Mucosa of descending colon (tissue), 3 donors: Measurements from ENCODE around the gene APCDD1L. TPM values are rescaled to one million over a fixed set of nuclear protein-coding genes. Genes with fewer than 3 reads are reported as not detected.

Experiments
- ATAC-seq: fragments of 200-7000 bp; cut with Tn5 transposase; one replicate; pipeline ENCODE4 v1.9.1; 2020; ENCODE audit warnings: mild to moderate bottlenecking, moderate library complexity
- DNase-seq, 3 donors: peaks; one replicate each; pipeline ENCODE4 v3.0.0-alpha.2; 2020
- H3K36me3 ChIP-seq: fragments of 200-600 bp; one replicate; pipeline ENCODE4 v1.8.0; 2021; ENCODE audit warnings: low read depth, mild to moderate bottlenecking
- H3K4me1 ChIP-seq: fragments of 200-600 bp; one replicate; pipeline ENCODE4 v1.8.0; 2021; ENCODE audit warnings: low read depth, mild to moderate bottlenecking
- H3K4me3 ChIP-seq: fragments of 200-600 bp; one replicate; pipeline ENCODE4 v1.8.0; 2021; ENCODE audit warnings: mild to moderate bottlenecking
- H3K9me3 ChIP-seq: fragments of 200-600 bp; one replicate; pipeline ENCODE4 v1.8.0; 2021; ENCODE audit warnings: mild to moderate bottlenecking
- intact Hi-C, 2 donors: fragments of 100-400 bp; cut with DNase I in 1 of 2; cut with micrococcal nuclease in 1 of 2; formaldehyde crosslinking; loops; one replicate each; pipeline versions ENCODE4 v1.11.0 to v1.11.1; 2022; cut with DNase I, micrococcal nuclease
- total RNA-seq, 3 donors: library from RNA; stranded (reverse); fragmentation: NEBNext Ultra II Directional in 2 of 3; extraction: Animal tissue kit (Norgen Biotek cat#: 25700) in 2 of 3; gene quantifications; one replicate each; pipeline versions ENCODE4 v1.2.1 to v1.2.4, GENCODE V29; 2021 to 2023
- TF ChIP-seq, protein P1 (sequence below): fragments of 200-600 bp; IDR thresholded peaks from one replicate; pipeline ENCODE4 v1.8.0; 2022; ENCODE audit warnings: antibody characterized with exemption, mild to moderate bottlenecking
- donor health status: DM: no; HTN: no; CAD: no; lungs with moderate emphysema.
- donor health status: DM: no; HTN: no; CAD: no.
- donor health status: DM: no; HTN: yes; CAD: no.

APCDD1L gene
- total RNA-seq, 3 donors from 2014 or later = 0.23 to 0.57 (median 0.29) TPM

- intact Hi-C loops = no loop called here
These were observed 34.5 kb downstream of the APCDD1L start for GRCh38 chr20:58480551-58481336.

DNA sequence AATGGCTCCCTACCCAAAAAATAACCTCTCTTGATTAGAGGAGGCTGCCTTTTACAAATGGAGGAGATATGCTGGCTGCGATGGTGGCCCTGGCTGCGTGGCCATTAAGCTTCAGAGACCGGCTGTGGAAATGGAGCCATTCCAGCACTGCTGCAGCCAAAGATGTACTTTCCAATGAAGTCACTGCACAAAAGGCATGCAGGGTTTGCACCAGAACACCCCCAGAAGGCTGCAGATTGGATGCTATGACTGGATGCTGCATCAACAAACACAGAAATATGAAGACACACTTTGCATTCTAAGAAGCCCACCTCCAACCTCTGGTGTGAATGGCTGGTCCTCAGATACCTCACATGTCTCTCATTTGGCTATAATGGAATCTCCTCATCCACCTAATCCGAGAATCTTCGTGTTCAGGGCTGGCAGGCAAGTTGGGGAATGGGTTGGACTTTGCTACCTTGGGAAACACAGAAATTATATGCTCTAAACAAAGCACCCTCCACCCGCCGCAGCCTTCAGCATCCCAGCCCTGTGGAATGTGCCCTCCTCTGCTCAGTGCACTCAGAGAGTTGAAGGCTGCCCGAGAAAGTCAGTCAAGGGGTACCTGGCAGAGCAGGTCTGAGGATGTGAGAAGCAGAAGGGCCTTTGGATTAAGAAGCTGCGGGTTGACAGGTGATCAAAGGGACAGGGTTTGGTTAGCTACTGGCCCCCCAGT lies 35.3 kb downstream of the APCDD1L start:
- no peak overlapping the region for H3K4me3 ChIP-seq
- intact Hi-C loops = no loop called here
- ATAC-seq (no peak), DNase-seq (no peak)
- TF ChIP-seq, protein P1, sequence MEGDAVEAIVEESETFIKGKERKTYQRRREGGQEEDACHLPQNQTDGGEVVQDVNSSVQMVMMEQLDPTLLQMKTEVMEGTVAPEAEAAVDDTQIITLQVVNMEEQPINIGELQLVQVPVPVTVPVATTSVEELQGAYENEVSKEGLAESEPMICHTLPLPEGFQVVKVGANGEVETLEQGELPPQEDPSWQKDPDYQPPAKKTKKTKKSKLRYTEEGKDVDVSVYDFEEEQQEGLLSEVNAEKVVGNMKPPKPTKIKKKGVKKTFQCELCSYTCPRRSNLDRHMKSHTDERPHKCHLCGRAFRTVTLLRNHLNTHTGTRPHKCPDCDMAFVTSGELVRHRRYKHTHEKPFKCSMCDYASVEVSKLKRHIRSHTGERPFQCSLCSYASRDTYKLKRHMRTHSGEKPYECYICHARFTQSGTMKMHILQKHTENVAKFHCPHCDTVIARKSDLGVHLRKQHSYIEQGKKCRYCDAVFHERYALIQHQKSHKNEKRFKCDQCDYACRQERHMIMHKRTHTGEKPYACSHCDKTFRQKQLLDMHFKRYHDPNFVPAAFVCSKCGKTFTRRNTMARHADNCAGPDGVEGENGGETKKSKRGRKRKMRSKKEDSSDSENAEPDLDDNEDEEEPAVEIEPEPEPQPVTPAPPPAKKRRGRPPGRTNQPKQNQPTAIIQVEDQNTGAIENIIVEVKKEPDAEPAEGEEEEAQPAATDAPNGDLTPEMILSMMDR = no peak
- no peaks in the 10 kb centered on the region for H3K36me3 ChIP-seq
- H3K9me3 ChIP-seq = peaks cover 4% of the 10 kb centered on the region
- H3K4me1 ChIP-seq = peaks cover 2% of the 10 kb centered on the region

More at GRCh38 chr20:58480551-58481336, 34.5 kb downstream of the APCDD1L start:
- Histone ChIP-seq H3K9me3 (peaks cover 7% of the 10 kb centered on the region), H3K36me3 (no peaks in the 10 kb centered on the region), H3K4me3 (no peak overlapping the region), H3K4me1 (peaks cover 2% of the 10 kb centered on the region)
- DNase-seq (no peak), ATAC-seq (peak; percentile 82)
- TF ChIP-seq, protein P1 = no peak

GRCh38 chr20:58478141-58478805 lies 36.9 kb downstream of the APCDD1L start:
- H3K9me3 ChIP-seq = peaks cover 4% of the 10 kb centered on the region
- ATAC-seq (no peak), DNase-seq (no peak)
- intact Hi-C loops = no loop called here
- no peak overlapping the region for H3K4me3 ChIP-seq
- TF ChIP-seq, protein P1 = no peak
- H3K4me1 ChIP-seq = peaks cover 2% of the 10 kb centered on the region
- no peaks in the 10 kb centered on the region for H3K36me3 ChIP-seq

DNA sequence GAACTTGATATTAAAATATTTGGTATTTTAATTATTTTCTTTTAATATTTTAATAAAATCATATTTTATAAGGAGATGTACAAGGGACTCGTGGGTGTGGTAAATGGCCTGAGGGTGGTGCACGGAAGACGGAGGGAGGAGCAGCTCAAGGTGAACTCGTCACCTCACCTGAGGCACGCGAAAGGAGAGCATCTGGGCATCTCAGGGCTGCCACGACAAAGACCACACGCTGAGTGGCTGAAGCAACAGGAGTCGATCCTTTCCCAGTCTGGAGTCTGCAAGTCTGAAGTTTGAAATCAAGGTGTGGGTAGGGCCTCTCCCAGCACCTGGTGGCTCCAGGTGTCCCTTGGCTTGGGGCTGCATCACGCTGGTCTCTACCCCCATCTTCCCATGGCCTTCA lies 39.7 kb downstream of the APCDD1L start:
- TF ChIP-seq, protein P1 = no peak
- ATAC-seq (no peak), DNase-seq (no peak)
- intact Hi-C loops = no loop called here
- no peak overlapping the region for H3K4me3 ChIP-seq
- H3K4me1 ChIP-seq = no peaks in the 10 kb centered on the region
- H3K36me3 ChIP-seq = no peaks in the 10 kb centered on the region
- H3K9me3 ChIP-seq = peaks cover 4% of the 10 kb centered on the region

GRCh38 chr20:58473453-58474425 lies 41.5 kb downstream of the APCDD1L start:
- Histone ChIP-seq H3K4me3 (no peak overlapping the region), H3K36me3 (no peaks in the 10 kb centered on the region), H3K4me1 (no peaks in the 10 kb centered on the region), H3K9me3 (peaks cover 4% of the 10 kb centered on the region)
- intact Hi-C loops = no loop called here
- TF ChIP-seq, protein P1 = no peak
- ATAC-seq (no peak), DNase-seq (no peak)
